DMS79 treated with DMSO at 0.1 percent for 48 hours (cell line): Measurements from ENCODE around the gene CHD5.

Source experiments
- DNase-seq: peaks from one replicate; lab custom pipeline; 2025; lab: John Stamatoyannopoulos, UW

CHD5 gene

DNA sequence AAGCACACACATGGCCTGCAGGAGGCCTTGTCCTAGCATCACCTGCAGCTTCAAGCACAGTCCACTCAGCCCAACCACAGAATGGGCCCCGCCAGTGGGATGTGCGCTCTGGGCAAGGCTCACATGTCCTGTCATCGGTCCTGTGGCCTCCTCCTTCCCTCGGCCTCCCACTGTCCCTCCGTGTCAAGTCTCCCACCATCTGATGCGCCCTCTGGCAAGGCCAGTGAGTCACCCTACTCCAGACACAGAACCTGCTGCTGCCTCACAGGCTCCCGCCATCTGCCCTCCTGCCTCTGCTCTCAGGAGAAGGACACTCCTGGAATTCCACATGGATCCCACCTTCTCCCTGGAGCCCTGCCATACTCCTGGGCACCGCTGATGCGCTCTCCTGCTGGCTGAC lies 120.3 kb downstream of the CHD5 start:
- DNase-seq: no peak

DNA sequence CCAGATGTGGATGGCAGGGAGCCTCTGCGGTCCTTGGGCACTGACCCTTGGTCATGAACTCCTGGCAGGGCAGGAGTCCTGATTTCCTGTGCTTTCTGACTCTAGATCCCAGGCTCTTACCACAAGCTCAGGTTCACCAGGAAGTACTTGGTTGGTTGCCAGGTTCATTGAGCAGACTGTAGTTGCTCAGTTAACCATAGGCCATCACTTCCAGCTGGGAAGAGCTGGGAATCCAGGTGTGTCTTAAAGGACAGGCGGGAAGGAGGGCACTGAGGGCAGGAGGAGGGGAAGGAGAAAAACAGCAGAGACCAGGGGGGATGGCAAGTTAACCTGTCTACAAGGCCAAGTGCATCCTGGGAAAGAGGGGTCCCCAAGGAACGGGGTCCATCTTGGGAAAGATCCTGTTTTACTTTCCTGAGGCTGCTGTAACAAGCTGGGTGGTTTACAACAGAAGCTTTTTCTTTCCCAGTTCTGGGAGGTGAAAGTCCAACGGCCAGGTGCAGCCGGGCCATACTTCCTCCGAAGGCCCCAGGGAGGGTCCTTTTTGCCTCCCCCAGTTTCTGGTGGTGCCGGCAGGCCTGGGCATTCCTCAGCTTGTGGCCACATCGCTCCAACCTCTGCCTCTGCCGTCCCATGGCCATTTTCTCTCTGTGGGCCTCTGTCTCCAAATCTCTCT lies 122.8 kb downstream of the CHD5 start:
- DNase-seq: no peak

DNA sequence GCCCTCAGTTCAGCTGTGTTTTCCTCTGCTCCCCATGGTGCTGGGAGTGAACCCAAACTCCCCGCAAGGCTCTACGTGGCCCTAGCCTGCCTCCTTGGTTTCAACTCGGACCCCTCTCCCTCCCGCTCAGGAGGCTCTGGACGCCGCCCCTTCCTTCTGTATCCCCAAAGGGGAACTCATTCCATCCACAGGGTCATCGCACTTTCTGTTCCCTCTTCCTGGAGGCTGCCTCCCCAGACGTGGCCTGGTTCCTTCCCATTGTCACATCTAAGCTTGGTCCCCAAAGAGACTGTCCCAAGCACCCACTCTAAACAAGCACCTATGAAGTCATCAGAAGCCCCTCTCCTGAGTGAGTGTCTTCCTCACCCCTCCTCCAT lies 123.6 kb downstream of the CHD5 start:
- no peak for DNase-seq

DNA sequence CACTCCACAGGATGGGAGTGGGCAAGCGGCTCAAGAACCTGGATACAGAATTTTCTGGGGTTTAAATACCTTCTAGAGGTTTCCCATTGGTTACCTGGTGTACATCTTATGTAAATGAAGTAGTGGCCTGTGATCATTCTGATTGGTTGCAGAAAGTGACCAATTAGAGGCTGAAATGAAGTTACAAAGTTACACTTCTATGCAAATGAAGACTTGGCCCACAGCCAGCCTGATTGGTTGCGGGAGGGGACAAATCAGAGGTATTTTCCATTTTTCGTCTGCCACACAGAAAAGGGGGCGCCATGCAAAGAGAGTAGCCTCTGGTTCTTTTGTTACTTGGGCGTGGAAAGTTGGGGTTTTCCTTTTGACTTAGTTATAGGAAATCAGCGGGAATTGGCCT lies 125.5 kb downstream of the CHD5 start:
- no peak for DNase-seq

DNA sequence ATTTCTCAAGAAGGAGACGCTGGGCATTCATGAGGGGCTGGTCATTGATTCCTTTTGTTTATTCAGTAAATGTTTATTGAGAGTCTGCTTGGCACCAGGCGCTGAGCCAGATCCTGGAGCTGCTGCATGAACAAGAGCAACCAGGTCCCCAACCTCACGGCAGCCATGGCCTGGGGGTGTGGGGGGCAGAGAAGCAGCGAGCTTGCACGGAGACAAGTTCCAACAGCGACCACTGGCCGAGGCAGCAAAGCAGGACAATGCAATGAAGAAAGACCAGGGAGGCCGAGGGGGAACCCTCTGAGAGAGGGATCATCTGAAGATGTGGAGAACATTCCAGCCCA lies 126.9 kb downstream of the CHD5 start:
- peak; percentile 54 for DNase-seq

DNA sequence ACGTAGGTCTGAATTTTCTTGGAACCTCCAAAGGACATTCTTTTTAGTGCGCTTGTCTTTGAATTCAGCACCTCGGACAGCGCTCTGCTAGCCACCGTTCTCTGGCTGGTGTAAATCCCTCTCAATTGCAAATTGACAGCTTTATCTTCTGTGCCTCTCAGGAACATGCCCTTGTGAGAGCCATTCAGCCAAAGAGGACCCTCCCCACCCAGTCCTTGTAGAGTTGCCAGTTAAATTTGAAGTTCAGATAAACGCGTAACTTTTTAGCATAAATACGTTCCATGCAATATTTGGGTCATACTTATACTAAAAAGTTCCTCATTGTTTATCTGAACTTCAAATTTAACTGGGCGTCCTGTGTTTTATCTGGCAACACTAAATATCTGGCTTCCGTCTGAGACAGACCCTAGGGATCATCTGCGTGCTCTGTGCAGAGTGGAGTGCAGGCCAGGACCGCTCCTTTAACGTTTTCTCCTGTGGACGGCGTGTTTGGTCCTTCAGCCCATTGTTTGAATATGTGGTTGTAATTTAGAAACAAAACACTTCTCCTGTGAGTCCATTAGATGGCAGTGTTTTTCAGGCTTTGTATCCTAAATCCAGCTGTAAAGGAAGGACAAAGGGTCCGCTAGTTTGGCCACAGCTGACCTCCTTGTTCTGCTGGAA lies 127.4 kb downstream of the CHD5 start:
- peak; percentile 89 for DNase-seq
